Measurements from ENCODE around the gene ABCG1.

ABCG1 gene

GRCh38 chr21:42303443-42303842 lies 84.5 kb downstream of the ABCG1 start:
- FAIRE-seq: no peak
- DNase-seq (ENCODE audit: insufficient read length, low spot score): no peak

- DNase-seq (ENCODE audit: insufficient read length, low spot score): no peak
- FAIRE-seq: no peak
These were observed 85.9 kb downstream of the ABCG1 start for GRCh38 chr21:42304556-42305454.

GRCh38 chr21:42305707-42306147 lies 86.8 kb downstream of the ABCG1 start:
- FAIRE-seq: no peak

GRCh38 chr21:42306366-42307035 lies 87.6 kb downstream of the ABCG1 start:
- no peak for DNase-seq (ENCODE audit: insufficient read length, low spot score)
- no peak for FAIRE-seq

More at GRCh38 chr21:42305707-42306147, 86.8 kb downstream of the ABCG1 start:
- DNase-seq (ENCODE audit: insufficient read length, low spot score): no peak

- DNase-seq (ENCODE audit: insufficient read length, low spot score): no peak
- no peak for FAIRE-seq
These were observed 88.2 kb downstream of the ABCG1 start for GRCh38 chr21:42307106-42307505.

- DNase-seq (ENCODE audit: insufficient read length, low spot score): no peak
- FAIRE-seq: no peak
These were observed 89.4 kb downstream of the ABCG1 start for GRCh38 chr21:42308161-42308913.

GRCh38 chr21:42308914-42309752 lies 90.2 kb downstream of the ABCG1 start:
- FAIRE-seq (no peak), DNase-seq (ENCODE audit: insufficient read length, low spot score) (no peak)

- DNase-seq (ENCODE audit: insufficient read length, low spot score): peak; percentile 63
These were observed 90.8 kb downstream of the ABCG1 start for GRCh38 chr21:42309753-42310213.

GRCh38 chr21:42310411-42311001 lies 91.6 kb downstream of the ABCG1 start:
- DNase-seq (ENCODE audit: insufficient read length, low spot score) (no peak), FAIRE-seq (no peak)

More at GRCh38 chr21:42309753-42310213, 90.8 kb downstream of the ABCG1 start:
- no peak for FAIRE-seq

GRCh38 chr21:42311160-42311559 lies 92.2 kb downstream of the ABCG1 start:
- FAIRE-seq: no peak
- DNase-seq (ENCODE audit: insufficient read length, low spot score): no peak

GRCh38 chr21:42311816-42312625 lies 93.1 kb downstream of the ABCG1 start:
- no peak for FAIRE-seq
- no peak for DNase-seq (ENCODE audit: insufficient read length, low spot score)

GRCh38 chr21:42312626-42313104 lies 93.7 kb downstream of the ABCG1 start:
- FAIRE-seq: no peak
- DNase-seq (ENCODE audit: insufficient read length, low spot score): no peak

GRCh38 chr21:42313501-42313969 lies 94.6 kb downstream of the ABCG1 start:
- DNase-seq (ENCODE audit: insufficient read length, low spot score) (no peak), FAIRE-seq (no peak)

- FAIRE-seq (no peak), DNase-seq (ENCODE audit: insufficient read length, low spot score) (no peak)
These were observed 95.8 kb downstream of the ABCG1 start for GRCh38 chr21:42314616-42315295.

GRCh38 chr21:42315296-42315891 lies 96.5 kb downstream of the ABCG1 start, which contains the start of gene TFF3:
Gene TFF3 (minus strand): TSS chr21:42315409. CDS start chr21:42315374, 35 bp downstream.
- no peak for DNase-seq (ENCODE audit: insufficient read length, low spot score)
- no peak for FAIRE-seq

GRCh38 chr21:42316891-42317290 lies 98.0 kb downstream of the ABCG1 start:
- no peak for DNase-seq (ENCODE audit: insufficient read length, low spot score)
- no peak for FAIRE-seq

GRCh38 chr21:42317341-42317741 lies 98.4 kb downstream of the ABCG1 start:
- no peak for DNase-seq (ENCODE audit: insufficient read length, low spot score)
- no peak for FAIRE-seq

Data from GM19239 (cell line).